HCT116 (cell line): ENCODE results near the gene FRMD4A. TPM values are rescaled to one million over a fixed set of nuclear protein-coding genes. Genes with fewer than 3 reads are reported as not detected.

Experiments
- ATAC-seq: fragments of 200-7000 bp; cut with Tn5 transposase; 2 replicates; pipeline ENCODE4 v1.9.1; 2020; ENCODE audit warnings: mild to moderate bottlenecking, moderate library complexity
- BruUV-seq: library from RNA; stranded (reverse); fragments of 400-500 nt; replicated peaks from 2 replicates; lab custom pipeline; 2021; lab: Mats Ljungman, UMichigan
- CTCF ChIA-PET: fragments of 300-600 bp; sonication (Branson Sonifier 250); formaldehyde crosslinking; loops from one replicate; lab custom pipeline; 2021; ENCODE audit warnings: antibody characterized with exemption; lab: Charles Lee
- POLR2A ChIA-PET: fragments of 300-600, 350-600 bp; sonication (Branson Sonifier 250); formaldehyde crosslinking; loops from one replicate; lab custom pipeline; 2021; ENCODE audit warnings: antibody characterized with exemption; lab: Charles Lee
- RAD21 ChIA-PET, 2 experiments: fragments of 300-600 bp; sonication (Branson Sonifier 250); formaldehyde crosslinking; loops; one replicate each; lab custom pipeline; 2023; ENCODE audit warnings: low total read pairs in 2 of 2; ENCODE audit not compliant: uncharacterized antibody in 2 of 2, unreplicated experiment in 2 of 2, low non-redundant PET in 1 of 2; lab: Charles Lee
- DNase-seq: peaks from one replicate; pipeline ENCODE4 v3.0.0-alpha.2; 2010; ENCODE audit warnings: low read depth, low spot score
- H2AFZ ChIP-seq: fragments of 200-600 bp; shearing (Covaris generic), sonication (generic); 2 replicates; pipeline ENCODE4 v1.6.1; 2017; ENCODE audit warnings: low read depth, mixed run types, mixed read lengths, antibody characterized with exemption, low read length; ENCODE audit not compliant: poor library complexity, severe bottlenecking
- H3K27ac ChIP-seq: 2 replicates; pipeline ENCODE4 v1.5.1; 2012; ENCODE audit warnings: low read depth, low read length
- H3K27me3 ChIP-seq: fragments of 200-600 bp; sonication (generic); 2 replicates; pipeline ENCODE4 v1.6.1; 2016; ENCODE audit warnings: mixed run types, low read length, mixed read lengths; ENCODE audit not compliant: insufficient read depth
- H3K36me3 ChIP-seq, 2 experiments: fragments of 200-500 bp in 1 of 2; fragments of 200-600 bp in 1 of 2; sonication (Bioruptor generic) in 1 of 2; sonication (generic) in 1 of 2; 2 replicates each; pipeline versions ENCODE4 v1.5.1 to v1.6.1; 2014 to 2016; ENCODE audit warnings: low read length in 2 of 2, inconsistent platforms in 1 of 2, mixed read lengths in 1 of 2, mixed run types in 1 of 2; ENCODE audit not compliant: insufficient read depth in 2 of 2, control insufficient read depth in 1 of 2
- H3K4me1 ChIP-seq, 2 experiments: fragments of 200-600 bp in 1 of 2; sonication (generic) in 1 of 2; 2 replicates each; pipeline versions ENCODE4 v1.5.1 to v1.6.1; 2012 to 2017; ENCODE audit warnings: low read length in 2 of 2, inconsistent platforms in 1 of 2, mild to moderate bottlenecking in 1 of 2, mixed read lengths in 1 of 2, mixed run types in 1 of 2, moderate library complexity in 1 of 2; ENCODE audit not compliant: insufficient read depth in 2 of 2, control insufficient read depth in 1 of 2
- H3K4me2 ChIP-seq: fragments of 200-600 bp; sonication (generic); 2 replicates; pipeline ENCODE4 v1.6.1; 2017; ENCODE audit warnings: mixed run types, low read length, mixed read lengths
- H3K4me3 ChIP-seq, 2 experiments: fragments of 200-600 bp in 1 of 2; sonication (generic) in 1 of 2; replicated peaks in 1 of 2; 2 replicates each; pipeline ENCODE4 v1.5.1; 2011 to 2016; ENCODE audit warnings: low read length in 2 of 2, control low read depth in 1 of 2, low read depth in 1 of 2, mild to moderate bottlenecking in 1 of 2, mixed read lengths in 1 of 2, mixed run types in 1 of 2
- H3K79me2 ChIP-seq: fragments of 200-600 bp; sonication (generic); 2 replicates; pipeline ENCODE4 v1.6.1; 2017; ENCODE audit warnings: mild to moderate bottlenecking, mixed run types, low read length, moderate library complexity, mixed read lengths; ENCODE audit not compliant: insufficient read depth
- H3K9ac ChIP-seq: fragments of 200-600 bp; sonication (generic); 2 replicates; pipeline ENCODE4 v1.6.1; 2016; ENCODE audit warnings: low read length, mixed read lengths
- H3K9me2 ChIP-seq: fragments of 200-600 bp; sonication (generic), shearing (Covaris generic); 2 replicates; pipeline ENCODE4 v1.6.1; 2017; ENCODE audit warnings: mixed run types, mild to moderate bottlenecking, moderate library complexity; ENCODE audit not compliant: insufficient read depth
- H3K9me3 ChIP-seq, 2 experiments: fragments of 200-500 bp in 1 of 2; fragments of 200-600 bp in 1 of 2; sonication (Bioruptor generic) in 1 of 2; sonication (generic) in 1 of 2; 2 replicates each; pipeline ENCODE4 v1.6.1; 2014 to 2017; ENCODE audit warnings: low read length in 2 of 2, mixed read lengths in 2 of 2, inconsistent platforms in 1 of 2, low read depth in 1 of 2, mild to moderate bottlenecking in 1 of 2, mixed run types in 1 of 2, moderate library complexity in 1 of 2; ENCODE audit not compliant: control insufficient read depth in 1 of 2, insufficient read depth in 1 of 2
- H4K20me1 ChIP-seq: fragments of 200-600 bp; sonication (generic), shearing (Covaris generic); 2 replicates; pipeline ENCODE4 v1.6.1; 2017; ENCODE audit warnings: mixed run types, mild to moderate bottlenecking, moderate library complexity; ENCODE audit not compliant: insufficient read depth
- CEBPB ChIP-seq: IDR thresholded peaks from 2 replicates; pipeline ENCODE4 v1.6.1; 2012; ENCODE audit warnings: low read depth
- EGR1 ChIP-seq: IDR thresholded peaks from 2 replicates; pipeline ENCODE4 v1.6.1; 2012; ENCODE audit warnings: low read depth
- EZH2phosphoT487 ChIP-seq: fragments of 200-600 bp; IDR thresholded peaks from 2 replicates; pipeline ENCODE4 v1.6.1; 2018; ENCODE audit warnings: antibody characterized with exemption, borderline replicate concordance
- FOSL1 ChIP-seq: IDR thresholded peaks from 2 replicates; pipeline ENCODE4 v1.6.1; 2012; ENCODE audit warnings: low read depth
- JUND ChIP-seq: IDR thresholded peaks from 2 replicates; pipeline ENCODE4 v1.6.1; 2012
- MAX ChIP-seq: IDR thresholded peaks from 2 replicates; pipeline ENCODE4 v1.6.1; 2012
- POLR2A ChIP-seq: IDR thresholded peaks from 2 replicates; pipeline ENCODE4 v1.7.0; 2011; ENCODE audit warnings: borderline replicate concordance; ENCODE audit not compliant: insufficient read depth, insufficient read length; ENCODE audit errors: extremely low read depth
- POLR2AphosphoS5 ChIP-seq: IDR thresholded peaks from 2 replicates; pipeline ENCODE4 v1.6.1; 2011; ENCODE audit warnings: mild to moderate bottlenecking, low read depth, low read length, moderate library complexity
- RAD21 ChIP-seq: IDR thresholded peaks from 2 replicates; pipeline ENCODE4 v1.6.1; 2012; ENCODE audit warnings: low read depth, mild to moderate bottlenecking
- SIN3A ChIP-seq: IDR thresholded peaks from 2 replicates; pipeline ENCODE4 v1.6.1; 2012; ENCODE audit warnings: low read depth
- SRF ChIP-seq: IDR thresholded peaks from 2 replicates; pipeline ENCODE4 v1.6.1; 2012; ENCODE audit warnings: low read depth
- ZBTB33 ChIP-seq: IDR thresholded peaks from 2 replicates; pipeline ENCODE4 v1.6.1; 2011; ENCODE audit warnings: mild to moderate bottlenecking, low read length, moderate library complexity; ENCODE audit not compliant: insufficient replicate concordance; ENCODE audit errors: extremely low read depth
- ZFX ChIP-seq: fragments of 450-650 bp; IDR thresholded peaks from 2 replicates; pipeline ENCODE4 v1.6.1; 2017
- ZNF274 ChIP-seq: fragments of 200-500 bp; sonication (Bioruptor generic); IDR thresholded peaks from 2 replicates; pipeline ENCODE4 v1.6.1; 2014; ENCODE audit warnings: mild to moderate bottlenecking, low read depth, low read length, inconsistent platforms
- intact Hi-C: fragments of 100-400 bp; cut with micrococcal nuclease; formaldehyde crosslinking; loops from 2 replicates; pipeline ENCODE4 v1.10.0; 2022
- total RNA-seq: library from RNA; stranded (reverse); gene quantifications from one replicate; pipeline ENCODE4 v1.2.1, GENCODE V29; 2021; ENCODE audit not compliant: unreplicated experiment
- TF ChIP-seq, protein P1 (sequence below), 3 experiments: fragments of 200-600 bp in 1 of 3; sonication (generic) in 1 of 3; IDR thresholded peaks in 2 of 3; conservative IDR thresholded peaks in 1 of 3; 2 replicates each; pipeline ENCODE4 v1.5.1; 2012 to 2017; ENCODE audit warnings: low read depth in 2 of 3, low read length in 2 of 3, antibody characterized with exemption in 1 of 3, borderline replicate concordance in 1 of 3, control low read depth in 1 of 3, mild to moderate bottlenecking in 1 of 3, mixed read lengths in 1 of 3, mixed run types in 1 of 3, moderate library complexity in 1 of 3; ENCODE audit not compliant: insufficient read depth in 1 of 3
- TF ChIP-seq, protein P2 (sequence below): IDR thresholded peaks from 2 replicates; pipeline ENCODE4 v1.6.1; 2012; ENCODE audit warnings: low read depth

FRMD4A gene
- total RNA-seq, 1 experiment from 2014 or later: 0.20 TPM

DNA sequence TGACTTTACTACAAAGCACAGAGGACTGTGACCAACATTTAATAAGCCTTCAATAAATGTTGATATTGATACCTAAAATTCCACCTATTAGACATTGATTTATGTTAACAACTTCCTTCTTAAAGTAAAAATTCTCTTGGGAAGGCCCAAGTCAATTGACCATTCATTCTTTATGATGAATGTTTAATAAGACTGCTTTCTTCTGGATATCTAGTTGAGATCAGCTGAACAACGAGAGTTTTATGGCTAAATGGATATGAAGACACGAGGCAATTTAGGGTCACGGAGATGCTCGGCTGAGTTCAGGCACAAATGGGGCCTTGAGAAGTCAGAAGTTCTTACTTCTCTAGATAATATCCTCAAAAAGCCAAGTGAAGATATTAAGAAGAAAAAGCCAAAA lies 258.8 kb downstream of the FRMD4A start:
- no peak overlapping the region for H3K9ac ChIP-seq
- H3K4me2 ChIP-seq: no peak overlapping the region
- no peaks in the 10 kb centered on the region for H4K20me1 ChIP-seq
- no peak for ATAC-seq
- ChIA-PET POLR2A (no interaction called here), RAD21 (no interaction called here), CTCF (no interaction called here)
- intact Hi-C loops: no loop called here
- no TSS peak for BruUV-seq
- H3K4me1 ChIP-seq: peaks cover 6 to 10% of the 10 kb centered on the region in 2 experiments; a peak in 2 of 4 replicates
- no peaks in the 10 kb centered on the region for H3K9me2 ChIP-seq
- no peak for DNase-seq
- H3K27me3 ChIP-seq: peaks cover 22% of the 10 kb centered on the region
- H3K9me3 ChIP-seq: no peaks in the 10 kb centered on the region
- H2AFZ ChIP-seq: no peak overlapping the region
- H3K4me3 ChIP-seq: no peak overlapping the region
- no peaks in the 10 kb centered on the region for H3K79me2 ChIP-seq
- no peaks in the 10 kb centered on the region for H3K36me3 ChIP-seq
- H3K27ac ChIP-seq: no peak overlapping the region
- TF ChIP-seq, protein P1, sequence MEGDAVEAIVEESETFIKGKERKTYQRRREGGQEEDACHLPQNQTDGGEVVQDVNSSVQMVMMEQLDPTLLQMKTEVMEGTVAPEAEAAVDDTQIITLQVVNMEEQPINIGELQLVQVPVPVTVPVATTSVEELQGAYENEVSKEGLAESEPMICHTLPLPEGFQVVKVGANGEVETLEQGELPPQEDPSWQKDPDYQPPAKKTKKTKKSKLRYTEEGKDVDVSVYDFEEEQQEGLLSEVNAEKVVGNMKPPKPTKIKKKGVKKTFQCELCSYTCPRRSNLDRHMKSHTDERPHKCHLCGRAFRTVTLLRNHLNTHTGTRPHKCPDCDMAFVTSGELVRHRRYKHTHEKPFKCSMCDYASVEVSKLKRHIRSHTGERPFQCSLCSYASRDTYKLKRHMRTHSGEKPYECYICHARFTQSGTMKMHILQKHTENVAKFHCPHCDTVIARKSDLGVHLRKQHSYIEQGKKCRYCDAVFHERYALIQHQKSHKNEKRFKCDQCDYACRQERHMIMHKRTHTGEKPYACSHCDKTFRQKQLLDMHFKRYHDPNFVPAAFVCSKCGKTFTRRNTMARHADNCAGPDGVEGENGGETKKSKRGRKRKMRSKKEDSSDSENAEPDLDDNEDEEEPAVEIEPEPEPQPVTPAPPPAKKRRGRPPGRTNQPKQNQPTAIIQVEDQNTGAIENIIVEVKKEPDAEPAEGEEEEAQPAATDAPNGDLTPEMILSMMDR (IDR thresholded peaks at IDR 0.05 in 2 of 3, conservative IDR thresholded peaks at IDR 0.05 in 1 of 3; ENCODE audit: borderline replicate concordance in 1 of 3, insufficient read depth in 1 of 3, low read depth in 2 of 3, low read length in 2 of 3): no peak
- TF ChIP-seq EZH2phosphoT487 (no peak), POLR2AphosphoS5 (no peak), JUND (no peak), EGR1 (no peak), SIN3A (no peak), ZNF274 (no peak), MAX (no peak), POLR2A (no peak), SRF (no peak), ZBTB33 (no peak), FOSL1 (no peak), CEBPB (no peak), RAD21 (no peak), ZFX (no peak)
- TF ChIP-seq, protein P2, sequence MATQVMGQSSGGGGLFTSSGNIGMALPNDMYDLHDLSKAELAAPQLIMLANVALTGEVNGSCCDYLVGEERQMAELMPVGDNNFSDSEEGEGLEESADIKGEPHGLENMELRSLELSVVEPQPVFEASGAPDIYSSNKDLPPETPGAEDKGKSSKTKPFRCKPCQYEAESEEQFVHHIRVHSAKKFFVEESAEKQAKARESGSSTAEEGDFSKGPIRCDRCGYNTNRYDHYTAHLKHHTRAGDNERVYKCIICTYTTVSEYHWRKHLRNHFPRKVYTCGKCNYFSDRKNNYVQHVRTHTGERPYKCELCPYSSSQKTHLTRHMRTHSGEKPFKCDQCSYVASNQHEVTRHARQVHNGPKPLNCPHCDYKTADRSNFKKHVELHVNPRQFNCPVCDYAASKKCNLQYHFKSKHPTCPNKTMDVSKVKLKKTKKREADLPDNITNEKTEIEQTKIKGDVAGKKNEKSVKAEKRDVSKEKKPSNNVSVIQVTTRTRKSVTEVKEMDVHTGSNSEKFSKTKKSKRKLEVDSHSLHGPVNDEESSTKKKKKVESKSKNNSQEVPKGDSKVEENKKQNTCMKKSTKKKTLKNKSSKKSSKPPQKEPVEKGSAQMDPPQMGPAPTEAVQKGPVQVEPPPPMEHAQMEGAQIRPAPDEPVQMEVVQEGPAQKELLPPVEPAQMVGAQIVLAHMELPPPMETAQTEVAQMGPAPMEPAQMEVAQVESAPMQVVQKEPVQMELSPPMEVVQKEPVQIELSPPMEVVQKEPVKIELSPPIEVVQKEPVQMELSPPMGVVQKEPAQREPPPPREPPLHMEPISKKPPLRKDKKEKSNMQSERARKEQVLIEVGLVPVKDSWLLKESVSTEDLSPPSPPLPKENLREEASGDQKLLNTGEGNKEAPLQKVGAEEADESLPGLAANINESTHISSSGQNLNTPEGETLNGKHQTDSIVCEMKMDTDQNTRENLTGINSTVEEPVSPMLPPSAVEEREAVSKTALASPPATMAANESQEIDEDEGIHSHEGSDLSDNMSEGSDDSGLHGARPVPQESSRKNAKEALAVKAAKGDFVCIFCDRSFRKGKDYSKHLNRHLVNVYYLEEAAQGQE: no peak
